ENCODE results near the gene CATSPER1. TPM values are rescaled to one million over a fixed set of nuclear protein-coding genes. Genes with fewer than 3 reads are reported as not detected.

The CATSPER1 gene
- total RNA-seq, 1 donor from 2014 or later: 0.18 TPM

DNA sequence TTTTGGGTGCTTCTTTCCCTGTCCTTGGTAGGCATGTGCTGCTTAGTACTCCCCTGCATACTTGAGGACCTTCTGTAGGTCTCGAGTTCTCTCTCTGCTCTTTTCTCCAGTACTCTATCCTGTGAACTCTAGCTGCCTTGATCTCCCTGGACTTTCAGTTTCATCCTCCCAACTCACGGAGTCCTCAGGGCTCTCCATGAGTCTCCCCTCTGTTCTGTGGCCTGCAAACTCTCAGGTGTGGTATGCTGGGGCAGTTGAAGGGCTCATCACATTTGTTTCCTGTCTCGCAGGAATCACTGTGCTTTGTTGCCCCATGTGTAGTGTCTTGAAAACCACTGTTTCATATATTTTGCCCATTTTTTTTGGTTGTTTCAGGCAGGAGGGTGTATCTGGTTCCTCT lies 40.5 kb upstream of the CATSPER1 start:
- intact Hi-C loops (cut with micrococcal nuclease): no loop called here
- no peaks in the 10 kb centered on the region for H3K27me3 Mint-ChIP-seq (ENCODE audit: insufficient read depth)
- no peaks in the 10 kb centered on the region for H3K9me3 Mint-ChIP-seq
- no peak for DNase-seq (ENCODE audit: low spot score)
- H3K4me1 Mint-ChIP-seq (ENCODE audit: low read depth): peaks cover 62% of the 10 kb centered on the region
- H3K4me3 Mint-ChIP-seq: no peak overlapping the region
- H3K27ac Mint-ChIP-seq: peak overlapping the region; percentile 45
- H3K36me3 Mint-ChIP-seq (ENCODE audit: low read depth): peaks cover 54% of the 10 kb centered on the region

GRCh38 chr11:66064571-66064970 lies 38.3 kb upstream of the CATSPER1 start:
- Mint-ChIP-seq H3K4me3 (no peak overlapping the region), H3K27me3 (ENCODE audit: insufficient read depth) (no peaks in the 10 kb centered on the region), H3K27ac (peak overlapping the region; percentile 17), H3K4me1 (ENCODE audit: low read depth) (peaks cover 69% of the 10 kb centered on the region), H3K9me3 (no peaks in the 10 kb centered on the region), H3K36me3 (ENCODE audit: low read depth) (peaks cover 61% of the 10 kb centered on the region)
- no peak for DNase-seq (ENCODE audit: low spot score)
- intact Hi-C loops (cut with micrococcal nuclease): no loop called here

GRCh38 chr11:66063900-66064299 lies 37.6 kb upstream of the CATSPER1 start:
- Mint-ChIP-seq H3K27me3 (ENCODE audit: insufficient read depth) (no peaks in the 10 kb centered on the region), H3K36me3 (ENCODE audit: low read depth) (peaks cover 63% of the 10 kb centered on the region), H3K4me1 (ENCODE audit: low read depth) (peaks cover 63% of the 10 kb centered on the region), H3K27ac (peak overlapping the region; percentile 36), H3K9me3 (no peaks in the 10 kb centered on the region), H3K4me3 (no peak overlapping the region)
- intact Hi-C loops (cut with micrococcal nuclease): no loop called here
- DNase-seq (ENCODE audit: low spot score): no peak

GRCh38 chr11:66062408-66062807 lies 36.1 kb upstream of the CATSPER1 start:
- no peaks in the 10 kb centered on the region for H3K27me3 Mint-ChIP-seq (ENCODE audit: insufficient read depth)
- H3K36me3 Mint-ChIP-seq (ENCODE audit: low read depth): peaks cover 65% of the 10 kb centered on the region
- no peaks in the 10 kb centered on the region for H3K9me3 Mint-ChIP-seq
- intact Hi-C loops (cut with micrococcal nuclease): no loop called here
- H3K4me3 Mint-ChIP-seq: no peak overlapping the region
- H3K27ac Mint-ChIP-seq: peak overlapping the region; percentile 57
- DNase-seq (ENCODE audit: low spot score): no peak
- peaks cover 52% of the 10 kb centered on the region for H3K4me1 Mint-ChIP-seq (ENCODE audit: low read depth)

DNA sequence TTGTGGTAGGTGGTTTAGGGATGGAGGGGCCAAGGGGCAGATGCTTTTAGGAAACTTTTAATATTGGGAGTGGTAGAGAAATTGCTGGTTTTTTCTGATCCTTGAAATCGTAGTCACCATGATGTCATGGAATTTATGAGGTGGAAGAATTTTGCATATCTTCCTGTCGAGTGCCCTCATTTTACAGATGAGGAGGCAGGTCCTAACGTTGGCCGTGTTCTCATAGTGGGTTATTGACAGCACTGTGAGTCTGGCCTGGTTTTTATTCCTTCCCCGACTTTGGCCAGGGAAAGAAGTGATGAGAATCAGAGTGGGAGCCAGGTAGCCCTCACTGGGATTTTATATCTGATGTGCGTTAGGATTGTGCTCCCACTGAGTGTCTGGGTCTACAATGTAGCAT lies 35.0 kb upstream of the CATSPER1 start:
- H3K4me3 Mint-ChIP-seq: no peak overlapping the region
- no peak for DNase-seq (ENCODE audit: low spot score)
- H3K27me3 Mint-ChIP-seq (ENCODE audit: insufficient read depth): no peaks in the 10 kb centered on the region
- H3K36me3 Mint-ChIP-seq (ENCODE audit: low read depth): peaks cover 63% of the 10 kb centered on the region
- intact Hi-C loops (cut with micrococcal nuclease): no loop called here
- H3K27ac Mint-ChIP-seq: peak overlapping the region; percentile 89
- H3K4me1 Mint-ChIP-seq (ENCODE audit: low read depth): peaks cover 41% of the 10 kb centered on the region
- no peaks in the 10 kb centered on the region for H3K9me3 Mint-ChIP-seq

GRCh38 chr11:66059966-66060680 lies 33.8 kb upstream of the CATSPER1 start:
- Mint-ChIP-seq H3K4me3 (no peak overlapping the region), H3K36me3 (ENCODE audit: low read depth) (peaks cover 65% of the 10 kb centered on the region), H3K27ac (peak overlapping the region; percentile 3), H3K9me3 (no peaks in the 10 kb centered on the region), H3K4me1 (ENCODE audit: low read depth) (peaks cover 42% of the 10 kb centered on the region), H3K27me3 (ENCODE audit: insufficient read depth) (no peaks in the 10 kb centered on the region)
- DNase-seq (ENCODE audit: low spot score): no peak
- intact Hi-C loops (cut with micrococcal nuclease): loop anchor here (10.0 kb wide), 1 partner anchor 285 kb away; the partner anchor contains the start of genes B4GAT1 and BRMS1

DNA sequence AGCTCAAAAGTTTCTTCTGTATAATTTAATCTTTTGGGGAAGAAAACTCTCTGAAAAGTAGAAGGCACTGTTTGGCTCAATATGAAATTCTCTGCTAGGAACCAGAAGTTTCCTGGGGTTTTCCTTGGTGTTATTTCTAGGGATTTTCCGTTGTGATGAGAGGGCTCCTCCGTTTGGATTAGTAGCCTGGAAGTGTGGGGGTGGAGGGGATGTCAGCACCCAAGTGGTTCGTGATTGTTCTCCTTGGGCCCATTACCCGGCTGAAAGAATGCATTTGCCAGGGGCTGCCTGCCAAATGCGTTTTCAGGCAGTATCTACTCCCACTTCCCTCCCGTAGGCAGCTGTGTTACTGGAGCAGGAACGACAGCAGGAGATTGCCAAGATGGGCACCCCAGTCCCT lies 30.2 kb upstream of the CATSPER1 start:
- Mint-ChIP-seq H3K4me3 (no peak overlapping the region), H3K27me3 (ENCODE audit: insufficient read depth) (no peaks in the 10 kb centered on the region), H3K27ac (no peak overlapping the region), H3K4me1 (ENCODE audit: low read depth) (peaks cover 42% of the 10 kb centered on the region), H3K9me3 (no peaks in the 10 kb centered on the region), H3K36me3 (ENCODE audit: low read depth) (peaks cover 60% of the 10 kb centered on the region)
- intact Hi-C loops (cut with micrococcal nuclease): loop anchor here (10.0 kb wide), 1 partner anchor 288 kb away; the partner anchor contains the start of genes B4GAT1 and BRMS1
- no peak for DNase-seq (ENCODE audit: low spot score)

- no peaks in the 10 kb centered on the region for H3K27me3 Mint-ChIP-seq (ENCODE audit: insufficient read depth)
- no peak for DNase-seq (ENCODE audit: low spot score)
- peaks cover 48% of the 10 kb centered on the region for H3K36me3 Mint-ChIP-seq (ENCODE audit: low read depth)
- no peaks in the 10 kb centered on the region for H3K9me3 Mint-ChIP-seq
- H3K27ac Mint-ChIP-seq: no peak overlapping the region
- no peak overlapping the region for H3K4me3 Mint-ChIP-seq
- intact Hi-C loops (cut with micrococcal nuclease): loop anchor here (10.0 kb wide), 1 partner anchor 290 kb away; the partner anchor contains the start of genes B4GAT1 and BRMS1
- peaks cover 39% of the 10 kb centered on the region for H3K4me1 Mint-ChIP-seq (ENCODE audit: low read depth)
Observed at GRCh38 chr11:66055021-66055420, 28.7 kb upstream of the CATSPER1 start.

GRCh38 chr11:66052664-66052982 lies 26.3 kb upstream of the CATSPER1 start:
- peak overlapping the region; percentile 97 for H3K27ac Mint-ChIP-seq
- peaks cover 33% of the 10 kb centered on the region for H3K4me1 Mint-ChIP-seq (ENCODE audit: low read depth)
- no peaks in the 10 kb centered on the region for H3K9me3 Mint-ChIP-seq
- intact Hi-C loops (cut with micrococcal nuclease): loop anchor here (1.0 to 10.0 kb wide), 6 partner anchors 17 to 292 kb away; partner anchors contain the start of genes B4GAT1, BANF1, BRMS1 and CCDC85B
- DNase-seq (ENCODE audit: low spot score): no peak
- peak overlapping the region; percentile 100 for H3K4me3 Mint-ChIP-seq
- H3K27me3 Mint-ChIP-seq (ENCODE audit: insufficient read depth): peaks cover 4% of the 10 kb centered on the region
- H3K36me3 Mint-ChIP-seq (ENCODE audit: low read depth): peaks cover 34% of the 10 kb centered on the region

GRCh38 chr11:66051766-66052663 lies 25.7 kb upstream of the CATSPER1 start, which contains the start of gene SF3B2:
Gene SF3B2 (plus strand): TSS chr11:66052364. CDS start chr11:66052385, 21 bp downstream.
- peaks cover 4% of the 10 kb centered on the region for H3K27me3 Mint-ChIP-seq (ENCODE audit: insufficient read depth)
- DNase-seq (ENCODE audit: low spot score): peak; percentile 97
- H3K9me3 Mint-ChIP-seq: no peaks in the 10 kb centered on the region
- intact Hi-C loops (cut with micrococcal nuclease): loop anchor here (1.0 to 10.0 kb wide), 6 partner anchors 17 to 293 kb away; partner anchors contain the start of genes B4GAT1, BANF1, BRMS1 and CCDC85B
- peak within 1 kb of the TSS; percentile 100 for H3K4me3 Mint-ChIP-seq
- H3K4me1 Mint-ChIP-seq (ENCODE audit: low read depth): peaks cover 33% of the 10 kb centered on the region
- H3K36me3 Mint-ChIP-seq (ENCODE audit: low read depth): peaks cover 28% of the 10 kb centered on the region
- peak within 1 kb of the TSS; percentile 97 for H3K27ac Mint-ChIP-seq

DNA sequence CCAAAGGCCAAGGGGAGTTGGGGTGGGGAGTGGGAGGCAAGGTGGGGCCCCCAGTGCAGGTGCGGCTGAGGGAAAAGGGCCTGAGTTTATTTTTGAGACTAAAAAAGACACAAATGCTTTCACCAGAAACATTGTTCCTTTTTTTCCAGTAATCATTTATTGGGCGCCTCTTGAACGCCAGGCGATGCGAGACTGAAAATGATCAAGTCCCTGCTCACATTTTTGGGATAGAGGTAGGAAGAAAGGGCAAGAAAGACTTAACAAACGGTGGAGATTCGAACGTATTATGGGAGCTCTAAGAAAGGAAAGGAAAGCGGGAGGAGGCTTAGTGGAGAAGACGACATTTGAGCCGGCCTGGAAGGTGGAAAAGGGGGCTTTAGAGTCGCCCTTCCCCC lies 25.1 kb upstream of the CATSPER1 start:
- H3K9me3 Mint-ChIP-seq: no peaks in the 10 kb centered on the region
- H3K27me3 Mint-ChIP-seq (ENCODE audit: insufficient read depth): peaks cover 4% of the 10 kb centered on the region
- H3K4me1 Mint-ChIP-seq (ENCODE audit: low read depth): peaks cover 33% of the 10 kb centered on the region
- peaks cover 23% of the 10 kb centered on the region for H3K36me3 Mint-ChIP-seq (ENCODE audit: low read depth)
- DNase-seq (ENCODE audit: low spot score): no peak
- intact Hi-C loops (cut with micrococcal nuclease): loop anchor here (5.0 to 10.0 kb wide), 2 partner anchors 159 to 293 kb away; partner anchors contain the start of genes B4GAT1, BRMS1 and CCDC85B
- H3K27ac Mint-ChIP-seq: peak overlapping the region; percentile 83
- peak overlapping the region; percentile 100 for H3K4me3 Mint-ChIP-seq

- no peaks in the 10 kb centered on the region for H3K9me3 Mint-ChIP-seq
- peak overlapping the region; percentile 100 for H3K4me3 Mint-ChIP-seq
- H3K36me3 Mint-ChIP-seq (ENCODE audit: low read depth): peaks cover 20% of the 10 kb centered on the region
- H3K4me1 Mint-ChIP-seq (ENCODE audit: low read depth): peaks cover 35% of the 10 kb centered on the region
- DNase-seq (ENCODE audit: low spot score): no peak
- intact Hi-C loops (cut with micrococcal nuclease): loop anchor here (5.0 to 10.0 kb wide), 2 partner anchors 158 to 294 kb away; partner anchors contain the start of genes B4GAT1, BRMS1 and CCDC85B
- H3K27me3 Mint-ChIP-seq (ENCODE audit: insufficient read depth): peaks cover 4% of the 10 kb centered on the region
- H3K27ac Mint-ChIP-seq: peak overlapping the region; percentile 83
Observed at GRCh38 chr11:66050581-66051231, 24.4 kb upstream of the CATSPER1 start.

Measured in activated T-helper 1 cell treated with anti-CD3 and anti-CD28 coated beads, Interleukin-12 subunit alpha, Interleukin-12 subunit beta, Interleukin-2, Interleukin-4 antibody, amounts not matched to agents 30 ng/mL and 10 ng/mL and 1 ng/mL, durations not matched to agents 14 hours and 24 hours and 36 hours (primary cell).